HUDEP-2 (cell line): ENCODE results near the gene NME5.
"Not testable (repeated sequence)": the region's sequence is repeated elsewhere in the genome, so short reads cannot be mapped to it uniquely, and the experiment has no call there.

Experiments used
- DNase-seq, 76 experiments: peaks; one replicate each; lab custom pipeline; 2025; ENCODE audit not compliant: unreplicated experiment in 76 of 76; lab: John Stamatoyannopoulos, UW

NME5 gene

DNA sequence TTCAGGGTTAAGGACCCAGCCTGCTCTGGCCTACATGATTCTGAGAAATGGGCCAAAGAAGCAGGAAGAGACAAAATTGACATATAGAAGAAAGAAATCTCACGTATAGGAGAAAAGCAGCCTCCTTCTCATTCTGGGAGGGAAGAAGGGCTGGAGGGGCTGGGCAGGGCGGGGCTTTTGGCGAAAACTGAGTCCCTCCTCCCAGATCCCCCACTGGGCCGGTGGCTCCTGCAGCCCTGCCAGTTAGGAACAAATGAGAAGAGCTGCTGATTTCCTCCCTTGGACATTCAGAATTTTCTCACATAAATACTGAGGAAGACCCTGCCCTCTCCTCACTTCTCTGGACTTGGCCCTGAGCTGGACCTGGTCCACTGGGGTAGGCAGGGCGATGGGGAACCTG, 55.5 kb downstream of the NME5 start, which contains the start of gene WNT8A:
Gene WNT8A, plus strand, starts transcription at position 332 of the 400 bp plus-strand sequence. CDS start 95 bp downstream, outside the sequence.
- DNase-seq, result no peak

DNA sequence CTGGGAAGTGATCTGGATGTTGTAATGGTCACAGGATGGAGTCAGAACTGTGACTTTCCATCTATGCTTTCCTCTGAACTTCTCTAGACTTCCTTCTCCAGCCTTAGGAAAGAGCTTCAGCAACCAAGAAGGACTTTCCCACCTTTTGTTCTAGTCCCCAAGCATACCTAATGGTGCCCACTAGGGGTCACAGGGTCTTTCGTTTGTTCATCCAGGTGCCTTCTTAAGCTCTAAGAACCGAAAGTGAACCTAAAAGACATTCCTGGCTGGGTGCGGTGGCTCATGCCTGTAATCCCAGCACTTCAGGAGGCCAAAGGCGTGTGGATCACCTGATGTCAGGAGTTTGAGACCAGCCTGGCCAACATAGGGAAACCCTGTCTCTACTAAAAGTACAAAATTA, 57.2 kb downstream of the NME5 start:
- no peak for DNase-seq

- no peak for DNase-seq
Observed at GRCh38 chr5:138078006-138078643, 61.1 kb downstream of the NME5 start.

- peak in 36 of 76 experiments; percentile 3 to 52 (median 20) for DNase-seq
Observed at GRCh38 chr5:138077064-138077696, 62.0 kb downstream of the NME5 start.

DNA sequence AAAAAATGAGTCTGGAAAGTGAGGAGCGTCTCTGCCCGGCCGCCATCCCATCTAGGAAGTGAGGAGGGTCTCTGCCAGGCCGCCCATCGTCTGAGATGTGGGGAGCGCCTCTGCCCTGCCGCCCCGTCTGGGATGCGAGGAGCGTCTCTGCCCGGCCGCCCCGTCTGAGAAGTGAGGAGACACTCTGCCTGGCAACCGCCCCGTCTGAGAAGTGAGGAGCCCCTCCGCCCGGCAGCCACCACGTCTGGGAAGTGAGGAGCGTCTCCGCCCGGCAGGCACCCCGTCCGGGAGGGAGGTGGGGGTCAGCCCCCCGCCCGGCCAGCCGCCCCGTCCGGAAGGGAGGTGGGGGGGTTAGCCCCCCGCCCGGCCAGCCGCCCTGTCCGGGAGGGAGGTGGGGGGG, 69.2 kb downstream of the NME5 start:
- DNase-seq, result not testable (repeated sequence)

DNA sequence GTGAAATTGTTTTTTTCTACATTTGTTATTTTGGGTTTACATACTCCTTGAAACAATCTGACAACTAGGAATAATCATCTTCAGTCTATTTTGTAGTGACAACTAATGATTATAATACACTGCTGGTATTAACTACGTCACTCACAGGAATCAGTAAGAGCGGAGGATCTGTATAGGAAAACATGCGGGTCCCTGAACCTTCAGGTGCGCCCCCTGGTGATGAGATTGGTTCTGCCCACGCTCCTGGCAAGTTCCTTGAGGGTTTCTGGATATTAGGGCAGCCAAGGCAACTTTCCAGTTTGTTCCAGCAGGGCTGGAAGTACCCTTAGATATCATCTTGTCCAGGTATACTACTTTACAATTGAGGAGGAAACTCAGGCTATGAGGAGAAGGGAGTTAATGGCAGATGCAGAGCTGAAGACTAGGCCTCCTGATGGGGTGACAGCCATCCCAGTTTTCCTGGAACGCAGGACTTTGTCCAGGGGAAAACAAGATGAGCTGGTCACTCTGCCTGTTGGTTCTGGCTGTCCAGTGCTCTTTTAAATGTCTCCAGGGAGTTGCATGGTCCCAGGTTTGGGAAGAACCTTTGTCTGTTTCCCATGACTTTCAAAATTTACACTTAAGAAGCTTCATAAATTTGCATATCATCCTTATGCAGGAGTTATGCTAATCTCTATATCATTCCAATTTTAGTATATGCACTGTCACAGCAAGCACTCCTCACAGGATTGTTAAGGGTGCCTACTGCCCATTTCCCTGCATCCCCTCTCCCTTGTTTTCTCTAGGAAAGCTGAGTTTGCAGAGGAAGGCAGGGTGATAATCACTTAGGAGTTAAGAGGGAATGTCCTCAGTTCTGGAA, 70.3 kb downstream of the NME5 start:
- peak in 70 of 76 experiments; percentile 8 to 82 (median 62) for DNase-seq

- DNase-seq, result no peak
Observed at GRCh38 chr5:138067945-138068344, 71.3 kb downstream of the NME5 start.
